HL-60 (cell line): ENCODE results near the gene TMEFF1.

Source experiments
- DNase-seq, 2 experiments: peaks; one replicate each; pipeline ENCODE4 v3.0.0-alpha.2; 2010 to 2020; ENCODE audit warnings: low read depth in 1 of 2, low spot score in 1 of 2
- H3K27ac ChIP-seq: fragments of 250-450 bp; sonication (Bioruptor Pico); replicated peaks from 2 replicates; pipeline ENCODE4 v1.5.1; 2020; ENCODE audit warnings: mild to moderate bottlenecking, moderate library complexity
- H3K27me3 ChIP-seq: fragments of 250-450 bp; sonication (Bioruptor Pico); 2 replicates; pipeline ENCODE4 v1.5.1; 2021; ENCODE audit warnings: mild to moderate bottlenecking, moderate library complexity; ENCODE audit not compliant: insufficient read depth, poor library complexity, severe bottlenecking
- H3K4me3 ChIP-seq: replicated peaks from 2 replicates; pipeline ENCODE4 v1.5.1; 2011; ENCODE audit warnings: mild to moderate bottlenecking, control low read depth, low read length; ENCODE audit not compliant: insufficient read depth
- GABPA ChIP-seq: IDR thresholded peaks from 2 replicates; pipeline ENCODE4 v1.6.1; 2012; ENCODE audit warnings: low read depth
- POLR2AphosphoS5 ChIP-seq: IDR thresholded peaks from 2 replicates; pipeline ENCODE4 v1.6.1; 2012; ENCODE audit warnings: low read depth
- REST ChIP-seq: IDR thresholded peaks from 2 replicates; pipeline ENCODE4 v1.6.1; 2012; ENCODE audit warnings: low read depth; ENCODE audit not compliant: insufficient replicate concordance
- SPI1 ChIP-seq: IDR thresholded peaks from 2 replicates; pipeline ENCODE4 v1.6.1; 2012; ENCODE audit warnings: low read depth, mild to moderate bottlenecking, borderline replicate concordance
- TF ChIP-seq, protein P1 (sequence below): IDR thresholded peaks from one replicate; pipeline ENCODE4 v1.5.1; 2011; ENCODE audit warnings: low read length, control low read depth, inconsistent platforms; ENCODE audit not compliant: insufficient read depth

Gene TMEFF1

DNA sequence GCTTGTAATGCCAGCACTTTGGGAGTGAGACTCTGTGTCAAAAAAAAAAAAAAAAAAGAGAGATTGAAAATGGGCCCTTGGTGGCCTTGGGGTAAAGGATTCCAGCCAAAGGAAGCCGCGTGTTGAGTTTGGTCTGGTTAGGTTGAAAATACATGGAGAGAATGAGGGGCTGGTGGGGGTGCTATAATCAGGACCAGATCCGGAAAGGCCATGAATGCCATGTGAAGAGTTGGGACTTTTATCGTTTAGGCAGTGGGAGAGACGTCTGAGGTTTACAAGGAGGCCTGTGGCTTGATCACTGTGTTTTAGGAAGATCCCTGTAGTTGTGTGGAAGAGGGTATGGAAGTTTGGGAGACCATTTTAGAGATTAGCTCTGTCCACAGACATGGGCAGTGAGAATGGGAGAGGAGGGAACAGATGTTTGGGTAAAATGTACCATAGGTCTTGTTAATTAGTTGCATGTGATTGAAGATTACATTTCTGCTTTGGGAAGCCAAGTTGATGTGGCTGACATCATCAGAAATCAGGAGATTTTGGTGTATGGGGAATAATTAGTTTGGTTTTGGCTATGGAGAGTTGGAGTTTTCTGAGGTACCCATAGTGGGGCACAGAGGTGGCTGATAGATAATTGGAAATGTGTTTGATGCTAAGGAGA is 42.5 kb upstream of the TMEFF1 start:
- no peak for DNase-seq
- no peak overlapping the region for H3K4me3 ChIP-seq
- TF ChIP-seq, protein P1, sequence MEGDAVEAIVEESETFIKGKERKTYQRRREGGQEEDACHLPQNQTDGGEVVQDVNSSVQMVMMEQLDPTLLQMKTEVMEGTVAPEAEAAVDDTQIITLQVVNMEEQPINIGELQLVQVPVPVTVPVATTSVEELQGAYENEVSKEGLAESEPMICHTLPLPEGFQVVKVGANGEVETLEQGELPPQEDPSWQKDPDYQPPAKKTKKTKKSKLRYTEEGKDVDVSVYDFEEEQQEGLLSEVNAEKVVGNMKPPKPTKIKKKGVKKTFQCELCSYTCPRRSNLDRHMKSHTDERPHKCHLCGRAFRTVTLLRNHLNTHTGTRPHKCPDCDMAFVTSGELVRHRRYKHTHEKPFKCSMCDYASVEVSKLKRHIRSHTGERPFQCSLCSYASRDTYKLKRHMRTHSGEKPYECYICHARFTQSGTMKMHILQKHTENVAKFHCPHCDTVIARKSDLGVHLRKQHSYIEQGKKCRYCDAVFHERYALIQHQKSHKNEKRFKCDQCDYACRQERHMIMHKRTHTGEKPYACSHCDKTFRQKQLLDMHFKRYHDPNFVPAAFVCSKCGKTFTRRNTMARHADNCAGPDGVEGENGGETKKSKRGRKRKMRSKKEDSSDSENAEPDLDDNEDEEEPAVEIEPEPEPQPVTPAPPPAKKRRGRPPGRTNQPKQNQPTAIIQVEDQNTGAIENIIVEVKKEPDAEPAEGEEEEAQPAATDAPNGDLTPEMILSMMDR: no peak
- TF ChIP-seq GABPA (no peak), REST (no peak), SPI1 (no peak), POLR2AphosphoS5 (no peak)
- H3K27me3 ChIP-seq: no peaks in the 10 kb centered on the region
- H3K27ac ChIP-seq: no peak overlapping the region

DNA sequence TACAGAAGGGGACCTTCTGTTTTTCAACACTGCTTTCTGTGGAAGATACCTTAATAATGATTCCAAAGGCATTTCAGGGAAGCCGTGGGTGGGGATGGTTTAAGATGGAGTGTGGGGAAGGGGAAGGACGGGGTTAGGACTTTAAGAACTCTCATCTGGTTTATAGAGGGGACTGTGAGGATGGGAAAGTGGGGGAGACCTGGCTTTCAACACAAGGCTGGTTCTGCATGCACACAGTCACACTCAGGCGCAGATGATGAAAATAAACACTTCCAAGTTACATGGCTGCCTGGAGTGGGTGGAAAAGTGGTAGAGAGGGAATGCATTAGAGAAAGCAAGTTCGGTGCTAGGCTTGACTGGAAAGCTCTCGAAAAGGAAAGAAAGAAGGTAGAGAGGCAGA is 41.1 kb upstream of the TMEFF1 start:
- Histone ChIP-seq H3K27ac (no peak overlapping the region), H3K27me3 (no peaks in the 10 kb centered on the region), H3K4me3 (no peak overlapping the region)
- TF ChIP-seq, protein P1: no peak
- TF ChIP-seq GABPA: no peak
- TF ChIP-seq SPI1: no peak
- no peak for TF ChIP-seq REST
- no peak for TF ChIP-seq POLR2AphosphoS5
- no peak for DNase-seq

GRCh38 chr9:100432736-100433135 is 40.2 kb upstream of the TMEFF1 start:
- Histone ChIP-seq H3K4me3 (no peak overlapping the region), H3K27ac (no peak overlapping the region), H3K27me3 (no peaks in the 10 kb centered on the region)
- no peak for DNase-seq
- no peak for TF ChIP-seq POLR2AphosphoS5
- no peak for TF ChIP-seq SPI1

- H3K27me3 ChIP-seq: no peaks in the 10 kb centered on the region
- TF ChIP-seq POLR2AphosphoS5: no peak
- TF ChIP-seq REST: no peak
- no peak for TF ChIP-seq GABPA
- TF ChIP-seq, protein P1: no peak
- TF ChIP-seq SPI1: no peak
- DNase-seq: no peak
- H3K4me3 ChIP-seq: no peak overlapping the region
- no peak overlapping the region for H3K27ac ChIP-seq
Observed at GRCh38 chr9:100436571-100436970, 36.4 kb upstream of the TMEFF1 start.
